H1 (cell line): Measurements from ENCODE around the gene MAP1LC3A. TPM values are rescaled to one million over a fixed set of nuclear protein-coding genes. Genes with fewer than 3 reads are reported as not detected.

Experiments used
- CTCF ChIA-PET: fragments of 300-600 bp; sonication (Branson Sonifier 250); formaldehyde crosslinking; loops from one replicate; lab custom pipeline; 2021; ENCODE audit not compliant: partially characterized antibody; lab: Charles Lee
- POLR2A ChIA-PET: fragments of 300-600 bp; sonication (Branson Sonifier 250); formaldehyde crosslinking; loops from one replicate; lab custom pipeline; 2021; ENCODE audit warnings: inconsistent platforms; ENCODE audit not compliant: partially characterized antibody; lab: Charles Lee
- DNase-seq, 2 experiments: peaks; one replicate each; pipeline versions ENCODE4 v3.0.0 to v3.0.0-alpha.2; 2010 to 2022; ENCODE audit warnings: low spot score in 2 of 2, low read depth in 1 of 2, mixed read lengths in 1 of 2
- FAIRE-seq: peaks from 2 replicates; lab custom pipeline; 2011; peaks lifted over from hg19 to GRCh38; lab: Jason Lieb, UNC
- H2AFZ ChIP-seq: 2 replicates; pipeline ENCODE4 v1.8.1; 2012; ENCODE audit warnings: low read length, inconsistent platforms
- H2AK5ac ChIP-seq: 2 replicates; pipeline ENCODE4 v1.6.1; 2013; ENCODE audit warnings: low read depth, low read length
- H2BK120ac ChIP-seq: replicated peaks from 2 replicates; pipeline ENCODE3; 2013; ENCODE audit warnings: low read depth, low read length, inconsistent platforms
- H2BK12ac ChIP-seq: 2 replicates; pipeline ENCODE4 v1.6.1; 2013; ENCODE audit warnings: low read depth, low read length
- H2BK15ac ChIP-seq: 2 replicates; pipeline ENCODE4 v1.6.1; 2013; ENCODE audit warnings: low read length
- H2BK20ac ChIP-seq: 2 replicates; pipeline ENCODE4 v1.6.1; 2013; ENCODE audit warnings: low read length
- H2BK5ac ChIP-seq: 2 replicates; pipeline ENCODE4 v1.6.1; 2013; ENCODE audit warnings: low read depth, low read length
- H3K14ac ChIP-seq: 2 replicates; pipeline ENCODE4 v1.6.1; 2013; ENCODE audit warnings: inconsistent platforms; ENCODE audit not compliant: insufficient read length
- H3K18ac ChIP-seq: 2 replicates; pipeline ENCODE4 v1.6.1; 2013; ENCODE audit warnings: low read length; ENCODE audit errors: extremely low read depth
- H3K23ac ChIP-seq: 2 replicates; pipeline ENCODE4 v1.6.1; 2013; ENCODE audit warnings: inconsistent platforms; ENCODE audit not compliant: insufficient read length
- H3K23me2 ChIP-seq: 2 replicates; pipeline ENCODE4 v1.6.1; 2013; ENCODE audit warnings: low read depth, low read length
- H3K27ac ChIP-seq: 2 replicates; pipeline ENCODE4 v1.6.1; 2011; ENCODE audit warnings: low read depth, low read length, inconsistent platforms
- H3K27me3 ChIP-seq, 4 experiments: replicated peaks in 1 of 4; 1 replicate in 1 of 4; 2 replicates in 3 of 4; pipeline versions ENCODE4 v1.6.1 to v1.8.1; 2011 to 2013; ENCODE audit warnings: low read length in 3 of 4, mild to moderate bottlenecking in 3 of 4, inconsistent platforms in 2 of 4, mixed read lengths in 2 of 4, moderate library complexity in 1 of 4; ENCODE audit not compliant: control insufficient read depth in 3 of 4, insufficient read depth in 3 of 4; ENCODE audit errors: extremely low read depth in 1 of 4
- H3K36me3 ChIP-seq, 4 experiments: 2 replicates each; pipeline versions ENCODE4 v1.6.1 to v1.8.1; 2011 to 2013; ENCODE audit warnings: mild to moderate bottlenecking in 4 of 4, low read length in 3 of 4, moderate library complexity in 2 of 4, control low read depth in 1 of 4, inconsistent platforms in 1 of 4; ENCODE audit not compliant: insufficient read depth in 4 of 4, control insufficient read depth in 2 of 4
- H3K4ac ChIP-seq: replicated peaks from 2 replicates; pipeline ENCODE3; 2013; ENCODE audit warnings: low read length, low read depth, mixed read lengths, inconsistent platforms; ENCODE audit not compliant: insufficient read length
- H3K4me1 ChIP-seq, 4 experiments: replicated peaks in 1 of 4; 1 replicate in 1 of 4; 2 replicates in 3 of 4; pipeline versions ENCODE4 v1.6.1 to v1.8.1; 2011 to 2013; ENCODE audit warnings: low read length in 3 of 4, inconsistent platforms in 2 of 4, mixed read lengths in 1 of 4; ENCODE audit not compliant: insufficient read depth in 4 of 4, control insufficient read depth in 3 of 4
- H3K4me2 ChIP-seq, 2 experiments: 2 replicates each; pipeline versions ENCODE4 v1.6.1 to v1.8.1; 2011 to 2013; ENCODE audit warnings: low read depth in 2 of 2, low read length in 2 of 2, control low read depth in 1 of 2, inconsistent platforms in 1 of 2, mild to moderate bottlenecking in 1 of 2; ENCODE audit not compliant: insufficient read depth in 1 of 2
- H3K4me3 ChIP-seq, 4 experiments: fragments of 200-600, 300-600 bp in 1 of 4; sonication (generic), shearing (Covaris generic), sonication (Bioruptor Twin) in 1 of 4; 2 replicates each; pipeline versions ENCODE4 v1.5.1 to v1.8.1; 2011 to 2016; ENCODE audit warnings: low read length in 4 of 4, low read depth in 3 of 4, control low read depth in 2 of 4, inconsistent platforms in 2 of 4, mild to moderate bottlenecking in 2 of 4, mixed read lengths in 1 of 4, moderate library complexity in 1 of 4; ENCODE audit not compliant: insufficient read depth in 2 of 4; ENCODE audit errors: extremely low read depth in 1 of 4
- H3K56ac ChIP-seq: replicated peaks from 2 replicates; pipeline ENCODE3; 2013; ENCODE audit warnings: low read depth, mild to moderate bottlenecking, mixed read lengths, low read length, inconsistent platforms; ENCODE audit not compliant: insufficient read length
- H3K79me1 ChIP-seq: 2 replicates; pipeline ENCODE4 v1.6.1; 2013; ENCODE audit warnings: low read depth, low read length, control low read depth
- H3K79me2 ChIP-seq, 2 experiments: 2 replicates each; pipeline versions ENCODE4 v1.6.1 to v1.8.1; 2012 to 2013; ENCODE audit warnings: low read length in 2 of 2, mild to moderate bottlenecking in 2 of 2, inconsistent platforms in 1 of 2; ENCODE audit not compliant: insufficient read depth in 2 of 2, control insufficient read depth in 1 of 2
- H3K9ac ChIP-seq, 4 experiments: replicated peaks in 1 of 4; 1 replicate in 1 of 4; 2 replicates in 3 of 4; pipeline versions ENCODE4 v1.6.1 to v1.8.1; 2011 to 2013; ENCODE audit warnings: low read depth in 3 of 4, low read length in 3 of 4, control low read depth in 2 of 4, mild to moderate bottlenecking in 2 of 4, moderate library complexity in 2 of 4, inconsistent platforms in 1 of 4; ENCODE audit errors: extremely low read depth in 1 of 4
- H3K9me3 ChIP-seq, 2 experiments: 2 replicates each; pipeline versions ENCODE4 v1.6.1 to v1.8.1; 2012 to 2013; ENCODE audit warnings: mild to moderate bottlenecking in 2 of 2, moderate library complexity in 2 of 2, control low read depth in 1 of 2, inconsistent platforms in 1 of 2, low read depth in 1 of 2, low read length in 1 of 2, mixed read lengths in 1 of 2; ENCODE audit not compliant: insufficient read depth in 2 of 2
- H4K20me1 ChIP-seq, 2 experiments: replicated peaks in 1 of 2; 2 replicates each; pipeline versions ENCODE3 to v1.8.1; 2011 to 2013; ENCODE audit warnings: inconsistent platforms in 2 of 2, low read length in 2 of 2, mild to moderate bottlenecking in 1 of 2; ENCODE audit not compliant: insufficient read depth in 2 of 2, control insufficient read depth in 1 of 2
- H4K5ac ChIP-seq: 2 replicates; pipeline ENCODE4 v1.6.1; 2013; ENCODE audit warnings: low read length, low read depth, mixed read lengths, inconsistent platforms; ENCODE audit not compliant: insufficient read length
- H4K8ac ChIP-seq: 2 replicates; pipeline ENCODE4 v1.8.0; 2013; ENCODE audit warnings: mild to moderate bottlenecking, moderate library complexity, low read length, inconsistent platforms; ENCODE audit not compliant: insufficient read depth; ENCODE audit errors: extremely low read depth
- H4K91ac ChIP-seq: replicated peaks from 2 replicates; pipeline ENCODE3; 2013; ENCODE audit warnings: low read length, mixed read lengths, inconsistent platforms; ENCODE audit not compliant: insufficient read length
- ASH2L ChIP-seq: fragments of 200-600, 300-600 bp; sonication (generic); IDR thresholded peaks from one replicate; pipeline ENCODE4 v1.7.1; 2017; ENCODE audit warnings: low read length
- BRCA1 ChIP-seq: IDR thresholded peaks from 2 replicates; pipeline ENCODE4 v1.6.1; 2012; ENCODE audit warnings: low read depth, low read length, improper control_type of control experiment
- CHD1 ChIP-seq: IDR thresholded peaks from 2 replicates; pipeline ENCODE4 v1.6.1; 2012; ENCODE audit warnings: low read depth, low read length, improper control_type of control experiment
- CTBP2 ChIP-seq: IDR thresholded peaks from 2 replicates; pipeline ENCODE4 v1.7.0; 2011; ENCODE audit warnings: borderline replicate concordance, mild to moderate bottlenecking, moderate library complexity, mixed read lengths, low read length; ENCODE audit not compliant: insufficient read depth, insufficient read length
- EGR1 ChIP-seq: IDR thresholded peaks from 2 replicates; pipeline ENCODE4 v1.6.1; 2011; ENCODE audit warnings: low read depth, low read length, borderline replicate concordance
- EP300 ChIP-seq, 2 experiments: IDR thresholded peaks; 1 replicate in 1 of 2; 2 replicates in 1 of 2; pipeline ENCODE4 v1.6.1; 2011 to 2012; ENCODE audit warnings: low read depth in 2 of 2, low read length in 2 of 2, mild to moderate bottlenecking in 2 of 2, borderline replicate concordance in 1 of 2, inconsistent platforms in 1 of 2, moderate library complexity in 1 of 2
- NRF1 ChIP-seq: IDR thresholded peaks from 2 replicates; pipeline ENCODE4 v1.6.1; 2011; ENCODE audit warnings: mild to moderate bottlenecking, low read depth, low read length, improper control_type of control experiment
- POLR2AphosphoS5 ChIP-seq: IDR thresholded peaks from 2 replicates; pipeline ENCODE4 v1.6.1; 2011; ENCODE audit warnings: low read depth, low read length
- RAD21 ChIP-seq, 2 experiments: IDR thresholded peaks in 1 of 2; conservative IDR thresholded peaks in 1 of 2; 2 replicates each; pipeline ENCODE4 v1.6.1; 2011; ENCODE audit warnings: low read depth in 2 of 2, low read length in 2 of 2, improper control_type of control experiment in 1 of 2, inconsistent platforms in 1 of 2, mild to moderate bottlenecking in 1 of 2, moderate library complexity in 1 of 2
- RFX5 ChIP-seq: IDR thresholded peaks from 2 replicates; pipeline ENCODE4 v1.6.1; 2011; ENCODE audit warnings: low read depth, low read length, improper control_type of control experiment, borderline replicate concordance
- RNF2 ChIP-seq: fragments of 200-900, 300-1000 bp; sonication (generic); IDR thresholded peaks from 2 replicates; pipeline ENCODE4 v1.7.1; 2016; ENCODE audit warnings: borderline replicate concordance, low read depth, mild to moderate bottlenecking, antibody characterized with exemption, low read length; ENCODE audit not compliant: poor library complexity, severe bottlenecking; ENCODE audit errors: missing control alignments
- SIX5 ChIP-seq: IDR thresholded peaks from 2 replicates; pipeline ENCODE4 v1.6.1; 2011; ENCODE audit warnings: mild to moderate bottlenecking, low read depth, low read length
- TAF1 ChIP-seq: IDR thresholded peaks from 2 replicates; pipeline ENCODE4 v1.6.1; 2011; ENCODE audit warnings: mild to moderate bottlenecking, low read depth, low read length
- TEAD4 ChIP-seq: IDR thresholded peaks from 2 replicates; pipeline ENCODE4 v1.6.1; 2012; ENCODE audit warnings: low read depth, low read length, inconsistent platforms, mixed read lengths
- WGBS, 2 experiments: shearing (Covaris generic) in 1 of 2; methylation state at CpG; one replicate each; pipeline versions ENCODE4 v1.1.6 to v1.1.7; 2013 to 2015; ENCODE audit warnings: low lambda C conversion rate in 2 of 2, mixed read lengths in 2 of 2, inconsistent platforms in 1 of 2, low coverage in 1 of 2, missing lambda C conversion rate in 1 of 2; ENCODE audit not compliant: insufficient replicate concordance in 2 of 2, insufficient coverage in 1 of 2, insufficient read length in 1 of 2; ENCODE audit errors: extremely low coverage in 1 of 2, missing lambda C conversion rate in 1 of 2; 5-methylcytosine and 5-hydroxymethylcytosine counted together
- polyA plus RNA-seq, 7 experiments: library from polyadenylated mRNA; depleted of rRNA in 3 of 7; stranded (reverse) in 5 of 7; unstranded in 2 of 7; fragments of >200 nt in 5 of 7; fragments of 200-250 nt in 2 of 7; gene quantifications; 1 replicate in 5 of 7; 2 replicates in 1 of 7; 4 replicates in 1 of 7; pipeline versions ENCODE4 v1.2.1 to v1.2.3, GENCODE V29; 2011 to 2013; ENCODE audit warnings: missing spikeins in 2 of 7, mixed read lengths in 2 of 7
- total RNA-seq: library from RNA; stranded (reverse); fragmentation: NEBNext Ultra II Directional; extraction: Animal tissue kit (Norgen Biotek cat#: 25700); gene quantifications from 2 replicates; pipeline ENCODE4 v1.2.1, GENCODE V29; 2021

MAP1LC3A gene
- total and polyA plus RNA-seq, 2 of the 8 experiments (the other 6 are each of a cell fraction or from before 2014, with no cell fraction given): 5.0 to 6.1 TPM

DNA sequence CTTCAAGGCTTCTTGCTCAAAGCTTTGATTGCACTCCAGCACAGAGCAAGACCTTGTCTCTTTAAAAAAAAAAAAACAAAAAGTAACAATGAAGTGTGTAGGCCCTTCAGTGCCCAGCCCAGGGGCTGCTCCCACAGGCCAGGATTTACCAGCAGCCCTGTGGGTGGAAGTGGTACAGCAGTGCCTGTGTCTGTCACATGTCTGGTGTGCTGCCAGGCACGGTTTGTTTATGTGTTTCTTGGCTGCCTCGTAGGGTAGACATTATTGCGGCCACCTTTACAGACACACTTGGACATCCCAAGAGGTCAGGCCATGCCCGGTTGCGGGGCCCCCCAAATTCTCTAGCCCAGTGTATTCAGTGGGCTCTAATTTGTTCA, 29.6 kb upstream of the MAP1LC3A start:
- Histone ChIP-seq H3K23ac (no peak overlapping the region), H2BK12ac (no peak overlapping the region), H3K4me1 (no peaks in the 10 kb centered on the region), H2AK5ac (no peak overlapping the region), H3K79me2 (peaks cover 0 to 22% of the 10 kb centered on the region in 2 experiments; a peak in 3 of 4 replicates), H4K20me1 (peaks cover 10 to 16% of the 10 kb centered on the region in 2 experiments), H2BK15ac (no peak overlapping the region), H4K91ac (no peak overlapping the region), H3K14ac (no peak overlapping the region), H3K79me1 (peaks cover 16% of the 10 kb centered on the region), H3K18ac (no peak overlapping the region), H4K5ac (no peak overlapping the region), H3K27ac (no peak overlapping the region), H2AFZ (no peak overlapping the region), H3K36me3 (peaks cover 8 to 42% (median 20%) of the 10 kb centered on the region in 4 experiments), H3K4me3 (no peak overlapping the region), H3K23me2 (no peaks in the 10 kb centered on the region), H4K8ac (no peak overlapping the region), H2BK120ac (no peak overlapping the region), H2BK5ac (no peak overlapping the region), H3K9ac (no peak overlapping the region), H3K27me3 (no peaks in the 10 kb centered on the region), H2BK20ac (no peak overlapping the region), H3K4ac (no peak overlapping the region), H3K9me3 (no peaks in the 10 kb centered on the region), H3K56ac (no peak overlapping the region), H3K4me2 (no peak overlapping the region)
- DNase-seq: no peak
- WGBS, 2 experiments: 85% methylated on average over 5 of the region's 5 CpGs; no CpG with 5 or more reads in 1 of the 2 experiments
- CTCF ChIA-PET: interaction anchor here (4.4 kb wide), 1 partner anchor 216 kb away, joined by 16 read pairs; no protein-coding TSS in a partner anchor
- POLR2A ChIA-PET: no interaction called here
- no peak for FAIRE-seq
- TF ChIP-seq TEAD4 (no peak), SIX5 (no peak), EGR1 (no peak), RAD21 (IDR thresholded peaks at IDR 0.05 in 1 of 2, conservative IDR thresholded peaks at IDR 0.05 in 1 of 2; ENCODE audit: low read depth in 2 of 2, low read length in 2 of 2) (no peak), BRCA1 (no peak), CTBP2 (no peak), POLR2AphosphoS5 (no peak), TAF1 (no peak), RFX5 (no peak), EP300 (IDR thresholded peaks at IDR 0.05; ENCODE audit: borderline replicate concordance in 1 of 2, low read depth in 2 of 2, low read length in 2 of 2) (no peak), RNF2 (no peak), CHD1 (no peak), ASH2L (no peak), NRF1 (no peak)
